SU-DHL-6 (cell line): ENCODE data around the gene CACNG4.

Source experiments
- H2AFZ ChIP-seq: fragments of 200-600 bp; sonication (generic); 2 replicates; pipeline ENCODE4 v1.6.1; 2014; ENCODE audit warnings: low read depth, mild to moderate bottlenecking, moderate library complexity, mixed read lengths, antibody characterized with exemption, low read length; ENCODE audit not compliant: severe bottlenecking
- H3F3A ChIP-seq: fragments of 200-600 bp; shearing (Covaris generic); 2 replicates; pipeline ENCODE4 v1.6.0; 2016; ENCODE audit warnings: antibody characterized with exemption, mild to moderate bottlenecking; ENCODE audit not compliant: insufficient read depth
- H3K27ac ChIP-seq: fragments of 200-600 bp; sonication (generic); 2 replicates; pipeline ENCODE4 v1.5.1; 2016; ENCODE audit warnings: low read depth, mild to moderate bottlenecking, low read length, moderate library complexity, mixed read lengths
- H3K27me3 ChIP-seq: fragments of 200-600 bp; sonication (generic), shearing (Covaris generic); 2 replicates; pipeline ENCODE4 v1.6.0; 2014; ENCODE audit warnings: mild to moderate bottlenecking, low read length
- H3K36me3 ChIP-seq: fragments of 200-600 bp; sonication (generic); 2 replicates; pipeline ENCODE4 v1.6.1; 2014; ENCODE audit warnings: mild to moderate bottlenecking, low read length, mixed read lengths
- H3K4me2 ChIP-seq: fragments of 300-600, 200-600 bp; shearing (Covaris generic), sonication (generic); 2 replicates; pipeline ENCODE4 v1.6.0; 2014; ENCODE audit warnings: low read length, low read depth, mild to moderate bottlenecking; ENCODE audit not compliant: poor library complexity, severe bottlenecking
- H3K4me3 ChIP-seq: fragments of 200-600 bp; sonication (generic); 2 replicates; pipeline ENCODE4 v1.5.1; 2014; ENCODE audit warnings: antibody characterized with exemption, low read length, mild to moderate bottlenecking, mixed read lengths; ENCODE audit not compliant: insufficient read depth, poor library complexity, severe bottlenecking
- H3K79me2 ChIP-seq: fragments of 200-600 bp; sonication (generic); 2 replicates; pipeline ENCODE4 v1.6.1; 2014; ENCODE audit warnings: mild to moderate bottlenecking, low read length, moderate library complexity; ENCODE audit not compliant: insufficient read depth
- H3K9ac ChIP-seq: fragments of 200-600 bp; sonication (generic); 2 replicates; pipeline ENCODE4 v1.7.0; 2014; ENCODE audit warnings: mild to moderate bottlenecking, low read length
- H3K9me2 ChIP-seq: fragments of 200-600 bp; sonication (generic); replicated peaks from 2 replicates; pipeline ENCODE4 v1.6.1; 2014; ENCODE audit warnings: low read length; ENCODE audit not compliant: insufficient read depth
- H3K9me3 ChIP-seq: fragments of 200-600 bp; sonication (generic); 2 replicates; pipeline ENCODE4 v1.6.1; 2014; ENCODE audit warnings: low read length, mixed read lengths; ENCODE audit not compliant: insufficient read depth
- H4K20me1 ChIP-seq: fragments of 200-600 bp; sonication (generic); 2 replicates; pipeline ENCODE4 v1.6.1; 2014; ENCODE audit warnings: low read depth, mild to moderate bottlenecking, antibody characterized with exemption, low read length, moderate library complexity, mixed read lengths
- CTCF ChIP-seq: fragments of 200-600 bp; sonication (generic); IDR thresholded peaks from one replicate; pipeline ENCODE4 v1.5.1; 2017; ENCODE audit warnings: antibody characterized with exemption, mild to moderate bottlenecking, low read length, moderate library complexity; ENCODE audit not compliant: insufficient read depth, poor library complexity, severe bottlenecking
- EZH2phosphoT487 ChIP-seq: fragments of 200-600 bp; sonication (generic), shearing (Covaris generic); conservative IDR thresholded peaks from 2 replicates; pipeline ENCODE4 v1.6.1; 2018; ENCODE audit warnings: mild to moderate bottlenecking, antibody characterized with exemption, low read length, moderate library complexity, mixed read lengths

CACNG4 gene

GRCh38 chr17:67033613-67034012 is 69.1 kb downstream of the CACNG4 start:
- Histone ChIP-seq H3F3A (no peaks in the 10 kb centered on the region), H2AFZ (no peak overlapping the region), H3K27ac (no peak overlapping the region), H3K9me2 (no peaks in the 10 kb centered on the region), H3K27me3 (no peaks in the 10 kb centered on the region), H3K4me3 (no peak overlapping the region), H3K79me2 (no peaks in the 10 kb centered on the region), H3K36me3 (no peaks in the 10 kb centered on the region), H3K9ac (no peak overlapping the region), H3K9me3 (no peaks in the 10 kb centered on the region), H3K4me2 (no peak overlapping the region), H4K20me1 (no peaks in the 10 kb centered on the region)
- TF ChIP-seq EZH2phosphoT487 (no peak), CTCF (no peak)

- no peak overlapping the region for H3K4me2 ChIP-seq
- no peak overlapping the region for H3K4me3 ChIP-seq
- TF ChIP-seq CTCF (no peak), EZH2phosphoT487 (no peak)
These were observed 70.9 kb downstream of the CACNG4 start for GRCh38 chr17:67035131-67036083.

GRCh38 chr17:67038861-67039365 is 74.4 kb downstream of the CACNG4 start:
- H3K4me3 ChIP-seq: no peak overlapping the region

More at GRCh38 chr17:67035131-67036083, 70.9 kb downstream of the CACNG4 start:
- H3K9me3 ChIP-seq: no peaks in the 10 kb centered on the region
- H3K79me2 ChIP-seq: no peaks in the 10 kb centered on the region
- H3K36me3 ChIP-seq: no peaks in the 10 kb centered on the region
- H3K9me2 ChIP-seq: no peaks in the 10 kb centered on the region
- no peaks in the 10 kb centered on the region for H4K20me1 ChIP-seq
- H3F3A ChIP-seq: no peaks in the 10 kb centered on the region
- H3K27me3 ChIP-seq: no peaks in the 10 kb centered on the region
- H3K27ac ChIP-seq: no peak overlapping the region
- no peak overlapping the region for H2AFZ ChIP-seq
- no peak overlapping the region for H3K9ac ChIP-seq

More at GRCh38 chr17:67038861-67039365, 74.4 kb downstream of the CACNG4 start:
- no peaks in the 10 kb centered on the region for H3K79me2 ChIP-seq
- no peaks in the 10 kb centered on the region for H3K9me3 ChIP-seq
- no peak for TF ChIP-seq EZH2phosphoT487
- TF ChIP-seq CTCF: no peak
- no peak overlapping the region for H3K4me2 ChIP-seq
- no peak overlapping the region for H3K27ac ChIP-seq
- H3K36me3 ChIP-seq: no peaks in the 10 kb centered on the region
- no peaks in the 10 kb centered on the region for H3F3A ChIP-seq
- no peak overlapping the region for H2AFZ ChIP-seq
- no peaks in the 10 kb centered on the region for H3K27me3 ChIP-seq
- H3K9me2 ChIP-seq: no peaks in the 10 kb centered on the region
- H3K9ac ChIP-seq: no peak overlapping the region
- H4K20me1 ChIP-seq: no peaks in the 10 kb centered on the region
